Measurements from ENCODE around the gene XCL2.
"Not testable (repeated sequence)": the region's sequence is repeated elsewhere in the genome, so short reads cannot be mapped to it uniquely, and the experiment has no call there.

Gene XCL2

GRCh38 chr1:168543840-168544498, at the start of gene XCL2:
Gene XCL2 (minus strand): TSS chr1:168543997. CDS start chr1:168543964, 33 bp downstream.
- not testable (repeated sequence) for H3K27ac ChIP-seq

DNA sequence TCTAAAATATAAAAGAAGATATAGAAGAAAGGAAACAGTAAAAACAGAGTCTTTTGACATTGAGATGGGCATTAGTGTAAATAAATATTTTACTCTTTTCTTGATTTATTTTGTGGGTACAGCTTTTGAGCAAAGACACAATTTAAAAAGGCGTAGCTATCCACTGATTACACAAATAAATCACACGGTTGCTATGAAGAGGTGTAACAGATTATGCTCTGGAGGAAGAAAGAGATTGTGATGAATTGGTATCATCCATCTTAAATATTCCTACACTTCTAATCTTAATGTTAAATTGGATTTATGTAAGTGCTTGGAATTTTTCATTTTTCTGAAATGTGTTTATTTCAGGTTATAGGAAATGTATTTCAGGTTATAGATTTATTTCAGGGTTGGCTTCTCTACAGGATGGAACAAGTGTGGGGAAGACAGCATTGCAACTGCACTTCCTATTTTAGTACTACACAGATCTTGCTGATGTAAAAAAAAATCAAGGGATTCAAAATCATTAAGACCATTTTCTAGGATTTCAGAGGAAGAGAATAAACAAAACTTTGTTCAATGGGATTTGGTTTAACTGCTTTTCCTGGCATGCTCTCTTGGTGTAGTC, 47.9 kb upstream of the XCL2 start:
- no peak overlapping the region for H3K27ac ChIP-seq
- no peak for TF ChIP-seq ZFX (IDR thresholded peaks at IDR 0.05; ENCODE audit: borderline replicate concordance)
- no peak for TF ChIP-seq CTCF (IDR thresholded peaks at IDR 0.05)

DNA sequence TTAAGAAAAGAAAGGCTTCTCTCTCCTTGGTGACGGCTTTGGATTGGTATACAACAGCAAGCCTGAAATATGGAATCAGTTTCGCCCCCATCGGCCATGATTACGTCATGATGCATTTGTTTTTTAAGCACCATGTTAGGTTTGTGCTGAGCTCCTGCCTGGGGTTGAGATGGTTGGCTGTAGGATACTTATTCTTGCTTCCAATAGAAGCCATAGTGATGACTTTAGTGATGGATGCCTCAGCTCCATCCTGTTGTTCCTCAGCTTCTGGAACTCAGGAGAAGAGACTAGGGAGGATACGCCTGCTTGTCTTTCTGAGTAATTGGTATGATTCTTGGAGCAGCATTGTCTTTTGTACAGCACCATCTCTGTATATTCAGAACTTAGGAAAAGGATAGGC, 47.3 kb upstream of the XCL2 start:
- TF ChIP-seq CTCF (IDR thresholded peaks at IDR 0.05) = no peak
- TF ChIP-seq ZFX (IDR thresholded peaks at IDR 0.05; ENCODE audit: borderline replicate concordance) = no peak
- H3K27ac ChIP-seq = no peak overlapping the region

- H3K27ac ChIP-seq = no peak overlapping the region
- TF ChIP-seq CTCF (IDR thresholded peaks at IDR 0.05) (no peak), ZFX (IDR thresholded peaks at IDR 0.05; ENCODE audit: borderline replicate concordance) (no peak)
Observed at GRCh38 chr1:168589167-168589566, 45.4 kb upstream of the XCL2 start.

GRCh38 chr1:168585937-168586336, 42.1 kb upstream of the XCL2 start:
- no peak overlapping the region for H3K27ac ChIP-seq
- TF ChIP-seq CTCF (IDR thresholded peaks at IDR 0.05) (no peak), ZFX (IDR thresholded peaks at IDR 0.05; ENCODE audit: borderline replicate concordance) (no peak)

DNA sequence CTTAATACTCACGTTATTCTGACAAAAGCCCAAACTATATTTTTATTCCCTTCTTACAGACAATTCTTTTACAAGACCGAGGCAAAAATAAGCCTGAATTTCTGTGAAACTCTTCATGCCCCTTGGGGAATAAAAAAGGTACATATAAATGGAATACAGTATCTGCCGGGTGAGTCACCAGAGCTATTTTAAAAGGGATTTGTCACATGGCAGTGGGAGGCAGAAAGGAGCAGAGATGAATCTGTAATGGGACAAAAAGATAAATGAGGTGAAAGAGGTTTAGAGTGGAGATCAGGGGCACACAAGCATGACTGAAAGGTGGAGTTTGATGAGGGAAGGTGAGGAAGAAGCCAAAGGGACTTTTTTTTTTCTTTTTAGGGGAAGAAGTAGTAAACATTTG, 41.4 kb upstream of the XCL2 start:
- no peak overlapping the region for H3K27ac ChIP-seq
- no peak for TF ChIP-seq ZFX (IDR thresholded peaks at IDR 0.05; ENCODE audit: borderline replicate concordance)
- TF ChIP-seq CTCF (IDR thresholded peaks at IDR 0.05) = no peak

DNA sequence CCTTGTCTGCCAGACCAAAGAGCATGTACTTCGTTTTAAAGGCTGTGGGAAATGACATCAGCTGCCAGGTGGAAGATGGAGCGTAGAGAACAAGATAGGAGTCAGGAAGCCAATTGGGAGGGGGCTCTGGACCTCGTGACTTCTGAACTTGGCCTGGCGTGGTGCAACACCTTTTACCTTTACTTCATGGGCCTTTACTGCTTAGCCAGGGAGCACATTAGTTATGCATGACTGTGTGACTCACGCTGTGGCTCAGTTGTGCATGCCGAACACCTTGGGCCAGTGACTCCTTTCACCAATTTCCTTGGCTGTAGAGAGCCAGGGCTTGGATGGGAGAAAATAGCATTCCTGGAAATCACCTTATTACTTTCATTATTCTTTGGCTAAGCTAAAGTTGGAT, 39.8 kb upstream of the XCL2 start:
- TF ChIP-seq ZFX (IDR thresholded peaks at IDR 0.05; ENCODE audit: borderline replicate concordance) (no peak), CTCF (IDR thresholded peaks at IDR 0.05) (no peak)
- no peak overlapping the region for H3K27ac ChIP-seq

Data from 22Rv1 (cell line).